ACHN (cell line): ENCODE data around the gene TMOD3.
"Not testable (repeated sequence)": the region's sequence is repeated elsewhere in the genome, so short reads cannot be mapped to it uniquely, and the experiment has no call there.

Experiments
- DNase-seq: peaks from one replicate; pipeline ENCODE4 v3.0.0-alpha.2; 2015
- in situ Hi-C: cut with HindIII; loops from 2 replicates; pipeline ENCODE4 v1.10.0; 2017; ENCODE audit warnings: low sequenced_read_pairs, low pct_ligation_motif_present, low pct_unique_long_range_greater_than_20kb

Gene TMOD3

DNA sequence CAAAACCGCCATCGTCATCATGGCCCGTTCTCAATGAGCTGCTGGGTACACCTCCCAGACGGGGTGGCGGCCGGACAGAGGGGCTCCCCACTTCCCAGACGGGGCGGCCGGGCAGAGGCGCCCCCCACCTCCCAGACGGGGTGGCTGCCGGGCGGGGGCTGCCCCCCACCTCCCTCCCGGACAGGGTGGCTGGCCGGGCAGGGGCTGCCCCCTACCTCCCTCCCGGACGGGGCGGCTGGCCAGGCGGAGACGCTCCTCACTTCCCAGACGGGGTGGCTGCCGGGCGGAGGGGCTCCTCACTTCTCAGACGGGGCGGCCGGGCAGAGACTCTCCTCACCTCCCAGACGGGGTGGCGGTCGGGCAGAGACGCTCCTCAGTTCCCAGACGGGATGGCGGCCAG lies 56.3 kb downstream of the TMOD3 start:
- in situ Hi-C loops, DNase-seq: not testable (repeated sequence)

DNA sequence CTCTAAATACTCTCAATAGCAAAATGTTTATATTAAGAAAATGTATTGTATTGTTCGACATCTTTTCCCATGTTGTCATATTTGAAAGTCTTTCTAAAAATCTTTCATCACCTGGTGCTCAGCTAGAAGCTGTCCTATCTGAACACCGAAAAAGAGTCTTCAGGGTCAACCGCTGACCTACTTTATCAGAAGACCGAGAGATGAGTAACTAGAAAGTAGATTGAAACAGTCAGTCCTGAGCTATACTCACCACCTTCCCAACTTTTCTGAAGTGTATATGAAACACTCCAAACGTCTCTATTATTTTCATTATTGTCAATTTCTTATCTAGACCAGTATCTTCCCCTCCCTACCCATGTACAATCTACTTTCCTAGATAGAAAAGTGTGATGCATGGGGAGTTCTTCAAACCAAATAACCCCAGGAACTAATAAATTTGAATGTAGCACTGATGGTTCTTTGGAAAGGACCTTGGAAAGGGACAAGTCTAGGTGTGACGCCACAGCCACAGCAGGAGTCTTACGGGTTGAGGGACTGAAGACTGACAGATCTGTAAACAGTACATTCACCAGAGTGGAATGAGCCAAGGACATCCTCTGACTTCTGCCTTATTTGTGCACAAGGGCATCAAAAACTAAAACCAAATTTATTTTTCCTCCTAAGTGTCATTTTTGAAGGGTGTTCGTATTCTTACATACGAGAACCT lies 58.6 kb downstream of the TMOD3 start:
- in situ Hi-C loops = no loop called here
- no peak for DNase-seq

DNA sequence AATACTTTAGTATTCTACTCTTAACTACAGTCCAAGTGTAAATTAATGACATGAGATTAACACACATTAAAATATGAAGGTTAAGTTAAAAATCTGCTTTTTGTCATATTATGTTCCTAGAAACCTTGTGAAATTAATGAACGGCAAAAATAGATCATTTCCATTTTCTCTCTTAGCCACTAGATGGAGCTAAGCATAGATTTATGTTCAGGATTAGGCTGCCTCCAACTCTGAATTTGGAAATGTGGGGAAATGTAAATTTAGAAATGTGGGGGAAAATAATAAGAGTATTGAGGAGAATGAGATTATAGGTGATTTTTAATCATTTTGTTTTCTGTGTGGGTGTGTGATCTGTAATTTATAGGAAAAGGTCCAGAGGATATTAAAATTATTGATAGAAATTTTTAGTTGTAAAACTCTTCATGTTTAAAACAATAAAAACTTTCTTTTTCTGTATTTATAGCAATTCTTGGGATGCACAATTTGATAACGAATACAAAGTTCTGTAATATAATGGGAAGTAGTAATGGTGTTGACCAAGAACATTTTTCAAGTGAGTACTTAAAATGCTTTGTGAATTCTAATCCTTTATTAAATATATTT lies 59.2 kb downstream of the TMOD3 start:
- in situ Hi-C loops = no loop called here
- DNase-seq = peak; percentile 30

DNA sequence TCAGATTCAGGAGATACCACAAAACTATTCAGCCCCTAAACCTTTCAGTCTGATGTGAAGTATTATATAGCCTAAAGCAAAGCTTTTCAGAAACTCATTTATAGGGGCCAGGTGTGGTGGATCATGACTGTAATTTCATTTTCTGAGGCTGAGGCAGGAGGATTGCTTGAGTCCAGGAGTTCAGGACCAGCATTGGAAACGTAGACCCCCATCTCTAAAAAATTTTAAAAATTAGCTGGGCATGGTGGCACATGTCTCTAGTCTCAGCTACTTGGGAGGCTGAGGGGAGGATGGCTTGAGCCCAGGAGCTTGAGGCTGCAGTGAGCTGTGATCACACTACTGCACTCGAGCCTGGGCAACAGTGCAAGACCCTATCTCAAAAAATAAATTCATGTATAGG lies 60.0 kb downstream of the TMOD3 start:
- in situ Hi-C loops = no loop called here
- no peak for DNase-seq

DNA sequence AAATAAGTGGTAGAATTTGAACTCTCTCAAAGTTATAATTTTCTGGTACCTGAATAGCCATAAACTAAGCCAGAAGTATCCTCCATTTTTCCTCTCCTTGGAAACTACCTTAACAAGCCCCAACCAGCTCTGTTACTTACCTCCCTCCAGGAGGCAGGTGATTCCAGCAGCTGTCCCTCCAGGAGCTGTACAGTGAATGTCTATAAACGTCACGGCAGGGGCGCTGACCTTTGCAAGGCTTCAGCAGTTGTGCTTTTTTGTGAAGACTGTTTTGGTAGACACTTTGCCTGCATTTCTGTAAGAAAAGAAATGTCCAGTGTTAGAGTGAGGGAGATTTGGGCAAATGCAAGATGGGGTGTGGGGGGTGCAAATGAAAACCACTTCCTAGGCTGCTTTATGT lies 75.0 kb downstream of the TMOD3 start:
- no peak for DNase-seq
- in situ Hi-C loops = no loop called here

DNA sequence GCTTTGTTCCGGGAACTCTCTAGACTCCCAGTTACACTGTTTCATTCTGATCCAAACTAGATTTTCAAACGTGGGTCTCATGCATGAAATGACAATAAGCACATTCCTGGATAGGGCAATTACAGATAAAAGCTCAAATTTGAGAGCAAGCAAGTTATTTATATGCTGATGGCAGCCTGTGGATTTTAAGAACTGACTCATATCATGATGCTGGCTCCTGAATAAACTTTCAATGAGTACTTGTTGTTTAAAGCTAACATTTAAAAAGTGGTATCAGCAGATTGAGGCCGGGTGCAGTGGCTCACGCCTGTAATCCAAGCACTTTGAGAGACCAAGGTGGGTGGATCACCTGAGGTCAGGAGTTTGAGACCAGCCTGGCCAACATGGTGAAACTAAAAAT lies 75.5 kb downstream of the TMOD3 start:
- DNase-seq = no peak
- in situ Hi-C loops = no loop called here

DNA sequence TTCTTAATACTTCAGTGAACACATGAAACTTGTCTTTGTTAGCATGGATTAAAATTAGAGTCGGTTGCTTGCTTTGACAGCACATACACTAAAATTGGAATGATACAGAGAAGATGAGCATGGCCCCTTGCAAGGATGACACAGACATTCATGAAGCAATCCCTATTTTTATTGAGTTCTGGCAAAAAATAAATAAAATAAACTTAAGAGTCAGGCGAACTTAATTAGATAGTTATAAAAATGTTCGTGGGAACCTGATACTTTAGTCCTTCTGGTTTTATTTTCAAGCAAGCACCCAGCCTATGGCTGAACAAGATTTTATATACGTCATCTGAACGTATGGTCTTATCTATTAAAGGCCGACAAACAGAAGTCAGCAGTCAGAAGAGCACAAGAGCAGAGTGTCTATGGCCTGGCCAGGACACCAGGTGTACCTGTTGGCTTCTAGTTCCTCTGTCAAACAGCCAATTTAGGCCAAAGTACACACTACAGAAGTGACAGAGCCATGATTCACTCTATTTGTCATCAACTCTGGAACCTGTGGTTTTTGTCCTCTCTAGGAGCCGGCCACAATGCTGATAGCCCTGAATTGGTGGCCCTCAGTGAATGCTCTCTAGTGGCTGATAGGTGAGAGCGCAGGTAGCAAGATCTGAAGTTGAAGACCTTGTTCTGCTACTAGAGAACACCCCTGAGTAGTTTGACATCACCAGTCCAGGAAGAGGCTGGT lies 77.8 kb downstream of the TMOD3 start:
- in situ Hi-C loops = no loop called here
- peak; percentile 31 for DNase-seq

DNA sequence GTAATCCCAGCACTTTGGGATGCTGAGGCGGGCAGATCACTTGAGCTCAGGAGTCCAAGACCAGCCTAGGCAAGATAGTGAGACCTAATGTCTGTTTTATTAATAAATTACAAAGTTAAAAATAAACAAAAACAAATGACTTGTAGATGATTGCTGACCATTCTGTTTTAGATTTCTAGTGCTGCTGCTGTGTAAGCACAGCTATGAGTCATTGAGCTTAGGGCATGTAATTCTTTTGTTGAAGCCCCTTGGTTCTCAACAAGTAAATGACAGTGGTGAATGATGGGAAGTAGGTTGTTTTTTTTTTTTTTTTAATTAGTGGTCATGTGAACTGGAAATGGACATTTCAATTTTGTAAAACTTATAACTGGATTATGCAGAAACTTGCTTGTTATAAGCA lies 78.9 kb downstream of the TMOD3 start:
- in situ Hi-C loops = no loop called here
- no peak for DNase-seq

DNA sequence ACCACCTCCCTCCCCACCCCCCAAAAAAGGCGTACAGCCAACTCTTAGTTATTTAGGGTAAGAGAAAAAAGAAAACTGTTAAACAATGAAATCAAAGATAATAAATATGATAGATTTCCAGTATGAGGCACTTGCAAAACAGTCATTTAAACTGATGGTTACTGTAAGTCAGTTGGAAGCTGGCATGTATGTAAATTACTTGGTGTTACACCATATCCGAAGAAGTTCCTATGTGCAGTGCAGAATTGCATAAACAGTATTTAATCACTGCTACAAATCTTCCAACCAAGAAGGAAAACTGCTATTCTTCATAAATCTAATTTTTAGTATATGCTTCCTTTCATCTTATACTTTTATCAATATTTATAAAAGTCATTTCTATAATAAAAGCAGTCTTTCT lies 80.1 kb downstream of the TMOD3 start:
- no peak for DNase-seq
- in situ Hi-C loops = no loop called here

DNA sequence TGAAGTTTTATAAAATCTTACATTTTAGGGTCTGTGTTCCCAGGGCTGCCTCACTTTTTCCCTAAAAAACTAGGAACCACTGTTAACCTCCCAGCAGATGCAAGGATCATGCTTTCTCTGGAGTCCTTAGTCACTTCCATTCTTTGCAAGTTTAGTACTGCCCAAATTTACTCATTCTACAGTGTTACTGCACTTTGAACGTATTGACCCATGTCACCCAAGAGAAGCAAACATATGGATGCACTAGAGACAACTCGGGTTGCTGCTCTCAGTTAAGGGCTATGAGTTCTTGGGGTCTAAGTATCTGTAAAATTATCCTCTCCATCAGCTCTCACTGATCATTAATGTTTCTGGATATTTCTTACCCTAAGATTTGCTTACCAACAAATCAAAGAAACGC lies 83.1 kb downstream of the TMOD3 start:
- DNase-seq = no peak
- in situ Hi-C loops = no loop called here

DNA sequence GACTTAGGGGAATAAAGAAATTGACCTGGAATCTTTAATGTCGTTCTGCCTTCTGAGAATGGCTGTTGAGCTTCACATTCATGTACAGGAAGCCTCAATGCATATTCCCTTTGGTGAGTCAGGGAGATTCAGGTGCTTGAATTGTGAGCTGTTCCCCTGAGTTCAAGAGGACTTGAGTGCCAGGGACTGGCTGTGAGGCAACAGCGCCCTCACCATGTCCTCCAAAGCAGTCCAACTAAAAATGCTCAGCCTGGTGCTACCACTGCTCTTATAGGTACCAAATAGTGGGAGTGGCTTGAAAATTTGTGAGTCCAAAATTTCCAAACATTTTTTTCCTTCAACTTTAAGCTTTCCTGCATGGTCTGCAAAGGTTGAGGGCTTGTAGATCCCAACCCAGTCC lies 88.0 kb downstream of the TMOD3 start:
- DNase-seq = peak; percentile 39
- in situ Hi-C loops = no loop called here

- in situ Hi-C loops = no loop called here
Observed at GRCh38 chr15:51924156-51925068, 95.0 kb downstream of the TMOD3 start.

DNA sequence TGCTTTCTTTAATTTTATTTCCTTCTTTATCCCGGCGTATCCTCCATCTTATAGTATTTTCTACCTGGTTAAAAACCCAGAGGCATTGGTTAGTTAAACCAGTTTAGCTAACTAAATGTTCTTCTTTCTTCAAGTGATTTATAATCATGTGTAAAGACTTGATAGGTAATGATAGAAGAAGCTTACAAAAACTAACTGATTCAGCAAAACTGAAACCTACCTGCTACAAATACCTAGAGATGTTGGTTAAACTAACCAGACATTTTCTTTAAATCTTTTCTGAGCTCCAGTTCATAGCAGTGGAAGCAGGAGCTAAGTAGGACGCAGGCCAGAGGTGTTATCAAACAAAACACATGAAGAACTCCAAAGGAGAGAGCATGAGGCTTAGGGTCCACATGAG lies 97.4 kb downstream of the TMOD3 start:
- in situ Hi-C loops = no loop called here
- DNase-seq = no peak

More at GRCh38 chr15:51924156-51925068, 95.0 kb downstream of the TMOD3 start:
- no peak for DNase-seq

GRCh38 chr15:51931016-51931415 lies 101.6 kb downstream of the TMOD3 start:
- DNase-seq = no peak
- in situ Hi-C loops = no loop called here

- in situ Hi-C loops = no loop called here
- DNase-seq = no peak
Observed at GRCh38 chr15:51931638-51932037, 102.2 kb downstream of the TMOD3 start.

- in situ Hi-C loops = no loop called here
- no peak for DNase-seq
Observed at GRCh38 chr15:51932161-51932560, 102.7 kb downstream of the TMOD3 start.

GRCh38 chr15:51935466-51936104 lies 106.1 kb downstream of the TMOD3 start:
- in situ Hi-C loops = no loop called here
- no peak for DNase-seq

DNA sequence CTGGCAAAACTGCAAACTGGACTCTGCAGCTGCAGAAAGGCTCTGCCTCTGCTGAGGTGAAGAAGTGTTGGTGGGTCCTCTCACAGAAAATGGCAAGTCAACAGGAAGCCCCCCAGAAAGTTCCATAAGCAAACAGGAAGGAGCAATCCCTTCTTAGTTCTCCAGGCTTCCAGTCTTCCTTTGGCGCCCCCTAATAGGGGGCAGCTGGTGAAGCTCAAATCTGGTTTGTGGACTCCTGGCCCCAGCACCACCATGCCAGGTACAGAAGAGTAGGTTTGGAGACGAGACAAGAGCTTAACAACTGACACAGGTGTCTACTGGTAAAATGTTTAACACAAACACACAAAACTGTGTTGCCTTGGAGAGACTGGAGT lies 106.6 kb downstream of the TMOD3 start:
- no peak for DNase-seq
- in situ Hi-C loops = no loop called here

DNA sequence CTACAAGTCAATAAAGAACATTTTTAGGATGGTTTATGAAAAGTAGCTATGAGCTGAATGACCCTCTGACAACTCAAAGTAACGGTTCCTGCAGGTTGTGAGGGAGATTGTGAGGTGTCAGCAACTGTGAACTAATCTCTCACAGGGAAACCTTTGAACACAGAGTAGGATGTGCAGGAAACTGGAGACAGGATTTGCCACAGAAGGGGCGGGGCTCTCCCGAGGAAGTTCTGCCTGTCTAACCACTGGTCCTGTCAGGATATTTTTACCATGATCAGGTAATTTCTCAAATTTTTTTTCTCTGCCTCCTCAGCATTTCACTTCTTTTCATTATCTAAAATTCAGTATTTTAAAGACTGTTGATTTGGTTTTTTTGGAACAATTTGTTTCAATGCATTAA lies 108.8 kb downstream of the TMOD3 start:
- in situ Hi-C loops = no loop called here
- no peak for DNase-seq
